ENCODE data around the gene ACTRT3. TPM values are rescaled to one million over a fixed set of nuclear protein-coding genes. Genes with fewer than 3 reads are reported as not detected.

ACTRT3 gene
- total RNA-seq, 2 experiments from 2014 or later = 1.2 TPM; not detected in 1

DNA sequence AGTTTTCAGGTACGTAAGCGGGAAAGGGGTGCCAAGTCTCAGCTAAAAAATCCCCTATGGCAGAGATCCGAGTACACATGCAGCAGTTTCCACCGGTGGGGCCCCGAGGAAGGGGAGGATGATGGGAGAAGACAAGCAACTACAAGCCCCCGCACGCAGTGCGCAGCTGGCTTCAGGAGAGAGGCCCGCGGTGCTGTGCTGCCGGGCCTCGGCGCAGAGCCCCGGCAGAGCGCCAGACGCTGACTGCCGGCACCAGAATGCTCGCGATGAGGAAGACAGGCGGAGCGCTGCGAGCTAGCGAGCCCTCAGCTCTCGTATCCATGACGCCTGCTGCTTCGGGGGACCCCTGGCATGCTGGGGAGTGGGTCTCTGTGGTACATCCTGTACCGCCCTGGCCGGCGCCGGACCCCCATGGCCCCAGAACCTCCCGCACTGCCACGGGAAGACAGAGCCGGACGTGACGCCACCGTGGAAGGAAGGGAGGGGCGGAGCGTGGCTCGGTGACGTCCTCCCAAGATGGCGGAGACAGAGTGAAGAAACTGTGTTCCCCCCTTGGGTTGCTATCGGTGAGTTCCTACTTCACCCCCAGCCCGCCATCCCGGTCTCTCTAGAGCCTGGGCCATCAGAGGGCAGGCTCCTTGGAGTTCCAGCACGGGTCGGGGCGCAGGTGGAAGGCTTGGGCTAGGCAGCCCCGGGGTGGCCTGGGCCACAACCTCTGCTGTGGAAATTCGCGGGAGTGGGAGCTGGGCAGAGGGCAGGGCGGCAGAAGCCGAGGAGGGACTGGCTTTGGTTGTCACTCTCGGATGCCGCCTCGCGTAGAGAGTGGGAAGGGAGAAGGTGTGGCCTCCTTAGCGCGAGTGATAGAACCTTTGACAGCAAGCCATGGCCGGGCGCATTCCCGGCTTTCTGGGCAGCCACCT is 3.8 kb upstream of the ACTRT3 start, which contains the start of gene MYNN:
Gene MYNN, plus strand, starts transcription at position 500 of the 920 bp plus-strand sequence. CDS start 900 bp downstream, outside the sequence.
- CTCF ChIA-PET (ENCODE audit: unreplicated experiment) = no interaction called here
- TSS peak; percentile 96 for BruUV-seq (replicated peaks)

DNA sequence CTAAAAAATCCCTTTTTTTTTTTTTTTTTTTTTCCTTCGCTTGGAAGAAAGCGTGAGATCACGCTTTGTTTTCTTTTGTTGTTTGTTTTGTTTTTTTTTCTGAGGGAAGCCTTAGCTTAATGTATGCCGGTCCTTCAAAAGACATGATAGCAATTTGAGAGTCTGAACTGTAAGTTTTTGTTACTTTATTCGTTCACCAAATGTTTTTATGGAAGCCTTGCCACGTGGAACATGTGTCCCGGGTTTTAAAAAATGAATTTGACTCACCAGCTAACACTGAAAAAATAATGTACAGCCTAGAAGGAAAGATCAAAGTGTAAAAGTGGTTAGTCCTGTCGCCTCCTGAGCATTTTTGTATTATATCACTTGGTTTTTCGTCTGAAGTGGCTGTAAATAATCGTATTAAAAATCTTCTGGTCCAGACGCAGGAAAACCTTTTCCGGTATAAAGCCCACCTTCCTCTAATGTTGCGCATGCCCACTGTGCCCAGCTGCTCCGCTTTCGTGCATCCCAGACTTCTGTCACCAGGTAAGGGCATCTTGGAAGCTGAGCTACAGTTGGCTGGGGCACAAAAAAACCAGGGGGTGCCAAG is 3.0 kb upstream of the ACTRT3 start:
- H3K4me2 ChIP-seq (ENCODE audit: low read length) = peak overlapping the region; percentile 90
- peaks cover 34% of the 10 kb centered on the region for H3K36me3 ChIP-seq (ENCODE audit: insufficient read depth, low read length)
- H3K79me2 ChIP-seq (ENCODE audit: insufficient read depth, low read depth, low read length) = peaks cover 36% of the 10 kb centered on the region
- TF ChIP-seq EZH2phosphoT487 (IDR thresholded peaks at IDR 0.05; ENCODE audit: borderline replicate concordance, low read depth, low read length) = no peak
- TF ChIP-seq, protein P1, sequence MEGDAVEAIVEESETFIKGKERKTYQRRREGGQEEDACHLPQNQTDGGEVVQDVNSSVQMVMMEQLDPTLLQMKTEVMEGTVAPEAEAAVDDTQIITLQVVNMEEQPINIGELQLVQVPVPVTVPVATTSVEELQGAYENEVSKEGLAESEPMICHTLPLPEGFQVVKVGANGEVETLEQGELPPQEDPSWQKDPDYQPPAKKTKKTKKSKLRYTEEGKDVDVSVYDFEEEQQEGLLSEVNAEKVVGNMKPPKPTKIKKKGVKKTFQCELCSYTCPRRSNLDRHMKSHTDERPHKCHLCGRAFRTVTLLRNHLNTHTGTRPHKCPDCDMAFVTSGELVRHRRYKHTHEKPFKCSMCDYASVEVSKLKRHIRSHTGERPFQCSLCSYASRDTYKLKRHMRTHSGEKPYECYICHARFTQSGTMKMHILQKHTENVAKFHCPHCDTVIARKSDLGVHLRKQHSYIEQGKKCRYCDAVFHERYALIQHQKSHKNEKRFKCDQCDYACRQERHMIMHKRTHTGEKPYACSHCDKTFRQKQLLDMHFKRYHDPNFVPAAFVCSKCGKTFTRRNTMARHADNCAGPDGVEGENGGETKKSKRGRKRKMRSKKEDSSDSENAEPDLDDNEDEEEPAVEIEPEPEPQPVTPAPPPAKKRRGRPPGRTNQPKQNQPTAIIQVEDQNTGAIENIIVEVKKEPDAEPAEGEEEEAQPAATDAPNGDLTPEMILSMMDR (conservative IDR thresholded peaks at IDR 0.05; ENCODE audit: low read length) = no peak
- H3K27ac ChIP-seq (ENCODE audit: low read depth, low read length, poor library complexity, severe bottlenecking) = peak overlapping the region; percentile 92
- intact Hi-C loops (cut with micrococcal nuclease; ENCODE audit: unreplicated experiment) = loop anchor here (1.0 to 10.0 kb wide), 7 partner anchors 70 to 1680 kb away; partner anchors contain the start of genes RPL22L1 and SKIL
- H2AFZ ChIP-seq (ENCODE audit: low read length) = peak overlapping the region; percentile 76
- ChIA-PET CTCF (ENCODE audit: unreplicated experiment) (no interaction called here), POLR2A (interaction anchor here (0.5 to 2.6 kb wide), 23 partner anchors 8 to 1566 kb away, joined by 3 to 18 read pairs (median 4); no protein-coding TSS in a partner anchor)
- no peaks in the 10 kb centered on the region for H4K20me1 ChIP-seq (ENCODE audit: insufficient read depth, low read length)
- H3K9me2 ChIP-seq (ENCODE audit: insufficient read depth, low read length) = no peaks in the 10 kb centered on the region
- no TSS peak for BruUV-seq (replicated peaks)
- no peaks in the 10 kb centered on the region for H3K9me3 ChIP-seq (ENCODE audit: low read length)
- H3K4me1 ChIP-seq (ENCODE audit: insufficient read depth, low read length, poor library complexity, severe bottlenecking) = peaks cover 31% of the 10 kb centered on the region
- peak overlapping the region; percentile 84 for H3K4me3 ChIP-seq (ENCODE audit: low read depth, low read length, poor library complexity, severe bottlenecking)
- DNase-seq (ENCODE audit: low spot score) = peak; percentile 82

More for the DNA sequence above, 3.8 kb upstream of the ACTRT3 start, which contains the start of gene MYNN:
- Histone ChIP-seq H3K4me1 (ENCODE audit: insufficient read depth, low read length, poor library complexity, severe bottlenecking) (peaks cover 31% of the 10 kb centered on the region), H3K9me3 (ENCODE audit: low read length) (no peaks in the 10 kb centered on the region), H3K9me2 (ENCODE audit: insufficient read depth, low read length) (no peaks in the 10 kb centered on the region), H4K20me1 (ENCODE audit: insufficient read depth, low read length) (no peaks in the 10 kb centered on the region), H2AFZ (ENCODE audit: low read length) (peak within 1 kb of the TSS; percentile 76), H3K79me2 (ENCODE audit: insufficient read depth, low read depth, low read length) (peaks cover 39% of the 10 kb centered on the region), H3K36me3 (ENCODE audit: insufficient read depth, low read length) (peaks cover 41% of the 10 kb centered on the region), H3K27ac (ENCODE audit: low read depth, low read length, poor library complexity, severe bottlenecking) (peak within 1 kb of the TSS; percentile 92), H3K4me2 (ENCODE audit: low read length) (peak within 1 kb of the TSS; percentile 90), H3K4me3 (ENCODE audit: low read depth, low read length, poor library complexity, severe bottlenecking) (peak within 1 kb of the TSS; percentile 84)
- TF ChIP-seq, protein P1 (conservative IDR thresholded peaks at IDR 0.05; ENCODE audit: low read length) = peak; percentile 50
- no peak for TF ChIP-seq EZH2phosphoT487 (IDR thresholded peaks at IDR 0.05; ENCODE audit: borderline replicate concordance, low read depth, low read length)
- POLR2A ChIA-PET = interaction anchor here (0.5 to 2.6 kb wide), 24 partner anchors 9 to 1095 kb away, joined by 3 to 18 read pairs (median 4); no protein-coding TSS in a partner anchor
- peak; percentile 93 for DNase-seq (ENCODE audit: low spot score)
- intact Hi-C loops (cut with micrococcal nuclease; ENCODE audit: unreplicated experiment) = loop anchor here (1.0 to 10.0 kb wide), 7 partner anchors 69 to 1681 kb away; partner anchors contain the start of genes RPL22L1 and SKIL
